Heart left ventricle (tissue), 16 donors: ENCODE measurements around the gene TMEFF2. TPM values are rescaled to one million over a fixed set of nuclear protein-coding genes. Genes with fewer than 3 reads are reported as not detected.

Source experiments
- ATAC-seq, 4 donors: fragments of 200-7000 bp; cut with Tn5 transposase; one replicate each; pipeline ENCODE4 v1.9.1; 2020 to 2022; ENCODE audit warnings: moderate library complexity in 4 of 4, mild to moderate bottlenecking in 3 of 4, moderate number of reproducible peaks in 1 of 4
- DNase-seq, 5 donors: peaks; one replicate each; pipeline ENCODE4 v3.0.0-alpha.2; 2020
- H3K27ac ChIP-seq, 12 donors: fragments of 200-600 bp; sonication (generic) in 4 of 12; one replicate each; pipeline versions ENCODE4 v1.5.0 to v1.8.0; 2016 to 2022; ENCODE audit warnings: mild to moderate bottlenecking in 2 of 12
- H3K27me3 ChIP-seq, 9 donors: fragments of 200-600 bp; sonication (generic) in 2 of 9; one replicate each; pipeline versions ENCODE4 v1.5.1 to v1.8.0; 2016 to 2022; ENCODE audit warnings: mild to moderate bottlenecking in 3 of 9
- H3K36me3 ChIP-seq, 9 donors: fragments of 200-600 bp; sonication (generic) in 2 of 9; one replicate each; pipeline versions ENCODE4 v1.5.0 to v1.8.0; 2018 to 2022; ENCODE audit warnings: mild to moderate bottlenecking in 2 of 9
- H3K4me1 ChIP-seq, 12 donors: fragments of 200-600 bp; sonication (generic) in 4 of 12; one replicate each; pipeline versions ENCODE4 v1.5.0 to v1.8.0; 2016 to 2022; ENCODE audit warnings: mild to moderate bottlenecking in 3 of 12
- H3K4me3 ChIP-seq, 12 donors: fragments of 200-600 bp; sonication (generic) in 4 of 12; one replicate each; pipeline versions ENCODE4 v1.5.0 to v1.8.0; 2017 to 2022; ENCODE audit warnings: mild to moderate bottlenecking in 9 of 12, moderate library complexity in 4 of 12
- H3K9me3 ChIP-seq, 12 donors: fragments of 200-600 bp; sonication (generic) in 4 of 12; one replicate each; pipeline versions ENCODE4 v1.5.0 to v1.8.0; 2016 to 2022; ENCODE audit warnings: mild to moderate bottlenecking in 1 of 12
- CTCF ChIP-seq, 12 donors: fragments of 200-600 bp; sonication (generic) in 4 of 12; IDR thresholded peaks; one replicate each; pipeline versions ENCODE4 v1.5.0 to v1.8.0; 2018 to 2022; ENCODE audit warnings: antibody characterized with exemption in 12 of 12, mild to moderate bottlenecking in 5 of 12
- POLR2A ChIP-seq, 2 donors: fragments of 450-650 bp; IDR thresholded peaks; one replicate each; pipeline ENCODE4 v1.6.1; 2017; ENCODE audit warnings: antibody characterized with exemption in 2 of 2, mild to moderate bottlenecking in 2 of 2, moderate library complexity in 2 of 2
- WGBS, 4 donors: extraction: QIAGEN DNeasy Blood & Tissue Kit in 2 of 4; methylation state at CpG; one replicate each; pipeline versions ENCODE4 v1.1.5 to v1.1.7; 2013 to 2018; 5-methylcytosine and 5-hydroxymethylcytosine counted together
- intact Hi-C, 10 donors: fragments of 100-400 bp; cut with DNase I; formaldehyde crosslinking; loops; one replicate each; pipeline versions ENCODE4 v1.11.1 to v1.14.2; 2022
- polyA plus RNA-seq, 2 donors: library from polyadenylated mRNA; stranded (reverse); fragments of 200-250 nt; gene quantifications; one replicate each; pipeline ENCODE4 v1.2.3, GENCODE V29; 2013
- total RNA-seq, 9 donors: library from RNA; depleted of rRNA in 2 of 9; stranded (reverse); fragments of >200 nt in 2 of 9; fragmentation: NEBNext Ultra II Directional in 3 of 9; extraction: Animal tissue kit (Norgen Biotek cat#: 25700) in 3 of 9; gene quantifications; one replicate each; pipeline versions ENCODE4 v1.1.0 to v1.2.4, GENCODE V29; 2016 to 2023
- donor health status: ischemic (EF 13 %, LVEDD 7.1; RV severe dilation, severe dysfunction).
- donor health status: healthy with polysubstance abuse.
- donor health status: DM: no; HTN: yes; CAD: no.
- donor health status: DM: no; HTN: no; CAD: no.
- donor health status: ischemic (EF 25% LVEDD 6.9; RV normal size, moderate dysfunction).
- donor health status: ischemic (EF 25% LVEDD 5.7; RV mildly dilated, moderate dysfunction).
- donor health status: healthy.
- donor health status: DM: yes; HTN: yes; CAD: no.
- donor health status: ischemic (EF 35%, LVEDD 5.7; RV mildly dilated, moderate dysfunction).
- donor health status: nonischemic (EF 11% LVEDD 7.7; RV severe dilation, severe dysfunction).
- donor health status: DM: yes; HTN: yes; CAD: no.
- donor health status: PGD.
- donor health status: ischemic (EF 29% LVEDD 5.4; RV normal size, mild dysfunction).
- donor health status: nonischemic (EF 23%, LVEDD 6.1; RV moderate dilation, normal function).

TMEFF2 gene
- total and polyA plus RNA-seq, 11 donors, result 0.08 to 0.44 (median 0.23) TPM; not detected in 7

- DNase-seq, result no peak
- Histone ChIP-seq H3K27ac (no peak overlapping the region), H3K9me3 (no peaks in the 10 kb centered on the region), H3K4me1 (peaks cover 0 to 5% (median 0%) of the 10 kb centered on the region in 12 donors), H3K27me3 (no peaks in the 10 kb centered on the region), H3K36me3 (no peaks in the 10 kb centered on the region), H3K4me3 (no peak overlapping the region)
- intact Hi-C loops, result loop anchor here in 1 of 10 donors (5.0 kb wide), 1 partner anchor 95 kb away; no protein-coding TSS in a partner anchor
- WGBS, 4 donors, result 73 to 78% (median 75%) methylated on average over 3 of the region's 3 CpGs
- no peak for ATAC-seq
- TF ChIP-seq POLR2A (IDR thresholded peaks at IDR 0.05), result no peak
- no peak for TF ChIP-seq CTCF (IDR thresholded peaks at IDR 0.05)
Measured at GRCh38 chr2:191912764-191913163, 282.0 kb downstream of the TMEFF2 start.

DNA sequence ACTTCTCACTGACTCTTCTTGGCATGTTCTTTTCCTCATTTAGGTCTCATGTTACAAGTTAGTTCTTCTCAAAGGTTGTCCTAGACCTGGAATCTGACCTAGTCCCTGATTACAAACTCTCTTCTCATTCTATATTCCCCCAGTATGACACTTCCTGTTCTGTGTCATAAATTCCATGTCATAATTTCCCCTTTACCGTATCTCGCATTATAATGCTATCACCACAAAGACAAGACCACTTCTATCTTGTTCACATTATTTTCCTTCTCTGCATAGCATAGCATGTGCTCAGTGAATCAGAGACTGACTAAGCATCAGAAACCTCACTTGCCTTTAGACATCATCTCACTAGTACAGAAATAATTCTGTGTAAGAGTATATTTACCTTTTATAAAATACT is 284.2 kb downstream of the TMEFF2 start:
- Histone ChIP-seq H3K4me3 (no peak overlapping the region), H3K27me3 (no peaks in the 10 kb centered on the region), H3K27ac (no peak overlapping the region), H3K4me1 (peaks cover 0 to 12% (median 7%) of the 10 kb centered on the region in 12 donors), H3K36me3 (no peaks in the 10 kb centered on the region), H3K9me3 (no peaks in the 10 kb centered on the region)
- TF ChIP-seq POLR2A (IDR thresholded peaks at IDR 0.05), result no peak
- TF ChIP-seq CTCF (IDR thresholded peaks at IDR 0.05), result no peak
- DNase-seq (no peak), ATAC-seq (no peak)
- 67 to 73% (median 73%) methylated on average over 2 of the region's 2 CpGs for WGBS, 4 donors
- intact Hi-C loops, result loop anchor here in 1 of 10 donors (5.0 kb wide), 1 partner anchor 93 kb away; no protein-coding TSS in a partner anchor

GRCh38 chr2:191908874-191909273 is 285.9 kb downstream of the TMEFF2 start:
- no peak overlapping the region for H3K4me3 ChIP-seq
- TF ChIP-seq POLR2A (IDR thresholded peaks at IDR 0.05) (no peak), CTCF (IDR thresholded peaks at IDR 0.05) (no peak)
- H3K27me3 ChIP-seq, result no peaks in the 10 kb centered on the region
- H3K27ac ChIP-seq, result no peak overlapping the region
- no peaks in the 10 kb centered on the region for H3K36me3 ChIP-seq
- no peaks in the 10 kb centered on the region for H3K9me3 ChIP-seq
- ATAC-seq, result no peak
- no peak for DNase-seq
- H3K4me1 ChIP-seq, result peaks cover 0 to 12% (median 7%) of the 10 kb centered on the region in 12 donors
- intact Hi-C loops, result loop anchor here in 4 of 10 donors (5.0 to 10.0 kb wide), 3 partner anchors 62 to 94 kb away; partner anchors contain the start of gene CAVIN2 (in 1 of the 4)

- Histone ChIP-seq H3K27ac (peak overlapping the region in 1 of 12 donors; percentile 14), H3K27me3 (no peaks in the 10 kb centered on the region), H3K9me3 (no peaks in the 10 kb centered on the region), H3K36me3 (no peaks in the 10 kb centered on the region), H3K4me1 (peaks cover 0 to 12% (median 7%) of the 10 kb centered on the region in 12 donors), H3K4me3 (no peak overlapping the region)
- intact Hi-C loops, result loop anchor here in 4 of 10 donors (5.0 to 10.0 kb wide), 3 partner anchors 60 to 93 kb away; partner anchors contain the start of gene CAVIN2 (in 1 of the 4)
- TF ChIP-seq POLR2A (IDR thresholded peaks at IDR 0.05) (no peak), CTCF (IDR thresholded peaks at IDR 0.05) (peak in 10 of 12 donors; percentile 12 to 56 (median 40))
- DNase-seq (peak in 1 of 5 donors; percentile 28), ATAC-seq (peak; percentile 81 to 95 (median 84))
- 43 to 57% (median 55%) methylated on average over 3 of the region's 3 CpGs for WGBS, 4 donors
Measured at GRCh38 chr2:191907545-191907944, 287.2 kb downstream of the TMEFF2 start.
